Activated CD4-positive, alpha-beta memory T cell treated with anti-CD3 and anti-CD28 coated beads, Interleukin-2, amount 10 ng/mL, durations not matched to agents 7 days and 5 days (primary cell): ENCODE measurements around the gene CNTNAP2. TPM values are rescaled to one million over a fixed set of nuclear protein-coding genes. Genes with fewer than 3 reads are reported as not detected.

Experiments used
- CTCF ChIA-PET: fragments of 350-600 bp; sonication (Branson Sonifier 250); formaldehyde crosslinking; loops from one replicate; lab custom pipeline; 2021; ENCODE audit warnings: antibody characterized with exemption, inconsistent platforms; lab: Charles Lee
- POLR2A ChIA-PET: fragments of 350-600 bp; sonication (Branson Sonifier 250); formaldehyde crosslinking; loops from one replicate; lab custom pipeline; 2021; ENCODE audit warnings: antibody characterized with exemption; lab: Charles Lee
- DNase-seq: peaks from one replicate; pipeline ENCODE4 v3.0.0-alpha.2; 2020
- H3K27ac Mint-ChIP-seq: one replicate; pipeline ENCODE4 v1.8.0; 2021; ENCODE audit warnings: mild to moderate bottlenecking, mixed read lengths
- H3K27me3 Mint-ChIP-seq: one replicate; pipeline ENCODE4 v1.8.0; 2021; ENCODE audit warnings: mixed read lengths
- H3K36me3 Mint-ChIP-seq: one replicate; pipeline ENCODE4 v1.8.0; 2021; ENCODE audit warnings: low read depth, mixed read lengths
- H3K4me1 Mint-ChIP-seq: one replicate; pipeline ENCODE4 v1.8.0; 2021; ENCODE audit warnings: mixed read lengths
- H3K4me3 Mint-ChIP-seq: one replicate; pipeline ENCODE4 v1.8.0; 2021; ENCODE audit warnings: mild to moderate bottlenecking, mixed read lengths
- H3K9me3 Mint-ChIP-seq: one replicate; pipeline ENCODE4 v1.8.0; 2021; ENCODE audit warnings: mixed read lengths
- total RNA-seq, 2 experiments: library from RNA; stranded (reverse); gene quantifications; one replicate each; pipeline ENCODE4 v1.2.3, GENCODE V29; 2021

CNTNAP2 gene
- total RNA-seq, 2 experiments from 2014 or later: not detected

- Mint-ChIP-seq H3K27ac (no peak overlapping the region), H3K9me3 (no peaks in the 10 kb centered on the region), H3K27me3 (no peaks in the 10 kb centered on the region), H3K4me1 (no peaks in the 10 kb centered on the region), H3K36me3 (no peaks in the 10 kb centered on the region), H3K4me3 (no peak overlapping the region)
- DNase-seq: no peak
- CTCF ChIA-PET: interaction anchor here (1.5 kb wide), 1 partner anchor 37 kb away, joined by 3 read pairs; no protein-coding TSS in a partner anchor
- POLR2A ChIA-PET: no interaction called here
Observed at GRCh38 chr7:147912946-147913638, 1796.5 kb downstream of the CNTNAP2 start.

GRCh38 chr7:147915781-147916180 lies 1799.2 kb downstream of the CNTNAP2 start:
- no peak overlapping the region for H3K4me3 Mint-ChIP-seq
- no peaks in the 10 kb centered on the region for H3K36me3 Mint-ChIP-seq
- DNase-seq: no peak
- H3K9me3 Mint-ChIP-seq: no peaks in the 10 kb centered on the region
- CTCF ChIA-PET: no interaction called here
- H3K27ac Mint-ChIP-seq: no peak overlapping the region
- no peaks in the 10 kb centered on the region for H3K27me3 Mint-ChIP-seq
- H3K4me1 Mint-ChIP-seq: no peaks in the 10 kb centered on the region
- POLR2A ChIA-PET: no interaction called here

DNA sequence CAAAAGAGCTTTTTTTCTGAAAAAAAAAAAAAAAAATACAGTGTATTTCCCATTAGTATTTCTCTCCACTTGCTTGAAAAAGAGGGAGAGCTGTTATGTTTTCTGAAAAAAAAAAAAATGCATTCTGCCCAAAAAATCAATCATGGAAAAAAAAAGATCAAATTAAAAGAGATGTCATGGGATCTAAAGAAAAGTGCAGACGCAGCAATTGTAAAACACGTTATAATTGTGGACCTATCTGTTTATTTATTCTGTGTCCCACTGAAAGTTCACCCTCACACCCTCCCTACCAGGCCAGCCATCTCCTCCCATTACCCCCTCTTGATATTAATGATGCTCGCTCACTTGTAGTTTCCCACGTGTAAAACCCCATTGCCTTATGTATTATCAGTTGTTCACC lies 1800.0 kb downstream of the CNTNAP2 start:
- DNase-seq: no peak
- POLR2A ChIA-PET: no interaction called here
- Mint-ChIP-seq H3K4me1 (no peaks in the 10 kb centered on the region), H3K4me3 (no peak overlapping the region), H3K36me3 (no peaks in the 10 kb centered on the region), H3K27me3 (no peaks in the 10 kb centered on the region), H3K9me3 (no peaks in the 10 kb centered on the region), H3K27ac (no peak overlapping the region)
- CTCF ChIA-PET: no interaction called here

DNA sequence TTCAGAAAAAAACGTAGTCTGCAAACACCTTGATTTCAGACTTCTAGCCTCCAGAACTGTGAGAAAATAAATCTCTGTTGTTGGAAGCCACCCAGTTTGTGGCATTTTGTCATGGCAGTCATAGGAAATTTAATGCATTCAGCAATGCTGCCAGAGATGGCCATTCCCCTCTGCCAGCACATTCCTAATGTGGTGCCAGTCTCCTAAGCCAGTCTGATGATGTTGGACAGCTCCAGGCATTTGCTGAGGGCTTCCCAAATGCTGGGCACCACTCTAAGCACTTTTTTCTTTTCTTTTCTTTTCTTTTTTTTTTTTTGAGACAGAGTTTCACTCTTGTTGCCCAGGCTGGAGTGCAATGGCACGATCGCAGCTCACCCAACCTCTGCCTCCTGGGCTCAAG lies 1807.2 kb downstream of the CNTNAP2 start:
- DNase-seq: no peak
- Mint-ChIP-seq H3K36me3 (no peaks in the 10 kb centered on the region), H3K9me3 (peaks cover 6% of the 10 kb centered on the region), H3K4me3 (no peak overlapping the region), H3K4me1 (no peaks in the 10 kb centered on the region), H3K27ac (no peak overlapping the region), H3K27me3 (no peaks in the 10 kb centered on the region)
- CTCF ChIA-PET: interaction anchor here (0.6 kb wide), 1 partner anchor 587 kb away, joined by 4 read pairs; no protein-coding TSS in a partner anchor
- POLR2A ChIA-PET: no interaction called here

- H3K9me3 Mint-ChIP-seq: peaks cover 6% of the 10 kb centered on the region
- H3K27me3 Mint-ChIP-seq: no peaks in the 10 kb centered on the region
- H3K4me1 Mint-ChIP-seq: no peaks in the 10 kb centered on the region
- CTCF ChIA-PET: no interaction called here
- POLR2A ChIA-PET: no interaction called here
- no peak overlapping the region for H3K27ac Mint-ChIP-seq
- DNase-seq: no peak
- H3K4me3 Mint-ChIP-seq: no peak overlapping the region
- no peaks in the 10 kb centered on the region for H3K36me3 Mint-ChIP-seq
Observed at GRCh38 chr7:147937428-147937827, 1820.8 kb downstream of the CNTNAP2 start.

GRCh38 chr7:147941381-147941780 lies 1824.8 kb downstream of the CNTNAP2 start:
- no peaks in the 10 kb centered on the region for H3K4me1 Mint-ChIP-seq
- H3K27me3 Mint-ChIP-seq: no peaks in the 10 kb centered on the region
- H3K4me3 Mint-ChIP-seq: no peak overlapping the region
- H3K36me3 Mint-ChIP-seq: no peaks in the 10 kb centered on the region
- no peak for DNase-seq
- ChIA-PET POLR2A (no interaction called here), CTCF (no interaction called here)
- H3K27ac Mint-ChIP-seq: no peak overlapping the region
- peaks cover 6% of the 10 kb centered on the region for H3K9me3 Mint-ChIP-seq

DNA sequence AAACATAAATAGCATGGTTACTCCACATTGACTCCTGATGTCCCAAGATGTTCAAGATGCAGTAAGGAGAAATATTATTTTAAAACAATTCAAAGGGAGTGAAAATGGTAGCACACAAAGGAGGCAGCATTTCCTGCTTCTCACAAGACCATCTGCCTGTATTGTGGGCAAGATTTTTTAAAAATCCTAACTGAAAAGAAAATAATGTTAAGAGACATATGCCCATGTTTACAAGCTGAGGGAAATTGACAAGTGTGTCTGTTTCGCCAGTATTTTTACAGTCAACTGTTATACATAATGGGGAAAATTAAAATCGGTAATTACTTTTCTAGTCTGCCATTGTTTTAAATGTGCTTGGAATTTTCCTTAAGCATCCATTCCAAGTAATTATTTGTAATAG lies 1827.7 kb downstream of the CNTNAP2 start:
- DNase-seq: no peak
- POLR2A ChIA-PET: no interaction called here
- CTCF ChIA-PET: no interaction called here
- Mint-ChIP-seq H3K9me3 (peaks cover 9% of the 10 kb centered on the region), H3K27ac (no peak overlapping the region), H3K27me3 (no peaks in the 10 kb centered on the region), H3K36me3 (no peaks in the 10 kb centered on the region), H3K4me1 (no peaks in the 10 kb centered on the region), H3K4me3 (no peak overlapping the region)

DNA sequence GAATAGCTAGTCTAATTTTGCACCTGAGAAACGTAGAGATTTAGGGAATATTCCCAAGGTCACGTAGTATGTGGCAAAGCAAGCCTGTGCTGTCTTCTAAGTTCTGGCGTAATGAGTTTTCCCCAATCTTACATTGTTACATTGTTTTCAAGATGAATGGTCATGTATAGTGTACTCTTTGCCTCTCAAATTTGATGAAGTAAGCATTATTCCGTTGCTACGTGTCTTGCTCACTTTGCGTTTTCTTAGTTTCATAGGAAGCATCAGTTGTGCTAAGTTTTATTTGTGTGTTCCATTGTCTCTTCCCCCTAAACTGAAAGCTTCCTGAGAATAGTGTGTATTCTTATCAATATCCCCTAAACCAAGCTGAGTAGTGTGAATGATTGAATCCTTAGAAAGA lies 1836.3 kb downstream of the CNTNAP2 start:
- ChIA-PET CTCF (no interaction called here), POLR2A (no interaction called here)
- no peak for DNase-seq
- Mint-ChIP-seq H3K27ac (no peak overlapping the region), H3K36me3 (no peaks in the 10 kb centered on the region), H3K27me3 (no peaks in the 10 kb centered on the region), H3K9me3 (no peaks in the 10 kb centered on the region), H3K4me1 (no peaks in the 10 kb centered on the region), H3K4me3 (no peak overlapping the region)

- H3K4me3 Mint-ChIP-seq: no peak overlapping the region
- POLR2A ChIA-PET: no interaction called here
- CTCF ChIA-PET: interaction anchor here (0.6 kb wide), 1 partner anchor 18 kb away, joined by 4 read pairs; no protein-coding TSS in a partner anchor
Observed at GRCh38 chr7:147968046-147968610, 1851.5 kb downstream of the CNTNAP2 start.

DNA sequence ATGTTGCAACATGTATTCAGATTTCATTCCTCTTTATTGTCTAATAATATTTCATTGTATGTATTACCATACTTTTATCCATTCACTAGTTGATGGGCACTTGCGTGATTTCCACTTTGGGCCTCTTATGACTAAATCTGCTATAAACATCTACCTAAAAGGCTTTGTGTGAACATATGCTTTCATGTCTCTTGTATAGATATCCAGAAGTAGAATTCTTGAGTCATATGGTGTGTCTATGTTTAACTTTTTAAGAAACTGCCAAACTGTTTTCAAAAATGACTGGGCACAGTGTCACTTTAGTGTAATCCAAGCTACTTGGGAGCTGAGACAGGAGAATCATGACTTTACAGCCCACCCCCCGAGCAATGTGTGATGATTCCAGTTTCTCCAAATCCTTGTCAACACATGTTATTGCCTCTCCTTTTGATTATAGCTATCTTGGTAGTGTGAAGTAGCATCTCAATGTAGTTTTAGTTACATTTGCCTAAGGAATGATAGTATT lies 1855.1 kb downstream of the CNTNAP2 start:
- H3K9me3 Mint-ChIP-seq: no peaks in the 10 kb centered on the region
- no peaks in the 10 kb centered on the region for H3K27me3 Mint-ChIP-seq
- POLR2A ChIA-PET: no interaction called here
- no peaks in the 10 kb centered on the region for H3K36me3 Mint-ChIP-seq
- no peaks in the 10 kb centered on the region for H3K4me1 Mint-ChIP-seq
- no peak overlapping the region for H3K4me3 Mint-ChIP-seq
- H3K27ac Mint-ChIP-seq: no peak overlapping the region
- no peak for DNase-seq
- CTCF ChIA-PET: no interaction called here

More at GRCh38 chr7:147968046-147968610, 1851.5 kb downstream of the CNTNAP2 start:
- no peak for DNase-seq
- Mint-ChIP-seq H3K27ac (no peak overlapping the region), H3K27me3 (no peaks in the 10 kb centered on the region), H3K36me3 (no peaks in the 10 kb centered on the region), H3K4me1 (no peaks in the 10 kb centered on the region), H3K9me3 (no peaks in the 10 kb centered on the region)

GRCh38 chr7:147978201-147978600 lies 1861.6 kb downstream of the CNTNAP2 start:
- Mint-ChIP-seq H3K9me3 (no peaks in the 10 kb centered on the region), H3K36me3 (no peaks in the 10 kb centered on the region), H3K27ac (no peak overlapping the region), H3K27me3 (no peaks in the 10 kb centered on the region), H3K4me1 (no peaks in the 10 kb centered on the region), H3K4me3 (no peak overlapping the region)
- POLR2A ChIA-PET: no interaction called here
- CTCF ChIA-PET: no interaction called here
- no peak for DNase-seq

DNA sequence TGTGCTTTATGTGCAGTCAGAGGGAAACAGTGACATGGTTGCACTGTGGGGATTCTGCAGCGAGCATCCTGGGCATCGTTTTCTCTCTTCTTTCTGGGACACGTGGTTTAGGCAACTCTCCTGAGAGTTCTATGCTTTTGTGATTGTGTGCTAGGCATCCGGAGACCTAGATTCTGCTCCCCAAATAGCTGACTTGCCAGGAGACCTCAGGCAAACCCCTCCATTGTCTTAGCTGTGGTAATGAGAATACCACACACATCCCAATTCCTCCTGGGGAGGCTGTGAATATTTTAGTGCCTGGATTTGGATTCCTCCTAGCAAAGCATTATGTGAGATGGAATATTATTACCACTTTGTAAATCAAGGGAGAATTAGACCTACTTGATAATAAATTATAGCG lies 1862.0 kb downstream of the CNTNAP2 start:
- Mint-ChIP-seq H3K27ac (no peak overlapping the region), H3K4me1 (no peaks in the 10 kb centered on the region), H3K36me3 (no peaks in the 10 kb centered on the region), H3K9me3 (no peaks in the 10 kb centered on the region), H3K4me3 (no peak overlapping the region), H3K27me3 (no peaks in the 10 kb centered on the region)
- ChIA-PET CTCF (no interaction called here), POLR2A (no interaction called here)
- no peak for DNase-seq

DNA sequence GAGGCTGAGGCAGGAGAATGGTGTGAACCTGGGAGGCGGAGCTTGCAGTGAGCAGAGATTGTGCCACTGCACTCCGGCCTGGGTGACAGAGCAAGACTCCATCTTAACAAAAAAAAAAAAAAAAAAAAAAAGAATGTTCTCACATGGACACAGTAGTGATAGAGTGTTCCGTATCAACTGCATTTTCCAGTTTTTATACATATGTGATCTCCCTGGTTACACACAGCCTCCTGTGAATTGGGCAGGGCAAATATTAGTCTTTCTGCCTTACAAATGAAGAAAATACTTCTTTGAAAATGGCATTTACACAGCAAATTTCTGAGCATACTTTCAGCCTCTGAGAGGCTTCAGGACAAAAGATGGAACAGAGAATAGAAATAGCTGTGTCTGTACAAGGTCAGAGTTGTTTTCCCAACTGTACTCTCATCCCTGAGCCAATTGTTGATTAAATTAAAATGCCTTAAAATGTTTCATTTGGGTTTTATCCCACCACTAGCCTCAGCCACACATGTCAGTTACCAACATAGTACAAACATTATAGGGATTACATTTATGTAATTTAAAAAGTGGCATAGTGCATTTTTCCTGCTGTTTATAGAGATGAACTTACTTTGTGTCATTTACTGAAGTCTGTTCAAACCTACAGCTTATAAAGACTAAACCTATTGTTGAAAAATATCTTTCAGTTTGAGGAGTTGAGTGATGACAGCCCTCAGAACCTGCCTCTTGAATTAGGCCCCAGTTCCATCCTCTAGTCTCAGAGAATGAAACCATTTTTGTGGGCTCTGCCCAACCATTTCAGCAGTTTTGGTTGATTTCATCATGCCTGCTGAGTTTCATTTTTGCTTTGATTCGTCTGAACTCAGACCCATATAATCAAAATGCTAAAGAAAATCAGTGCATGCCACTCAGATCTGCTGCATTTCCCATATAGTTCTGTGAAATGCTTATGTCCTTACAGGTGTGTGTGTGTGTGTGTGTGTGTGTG lies 1864.5 kb downstream of the CNTNAP2 start:
- Mint-ChIP-seq H3K36me3 (no peaks in the 10 kb centered on the region), H3K9me3 (no peaks in the 10 kb centered on the region), H3K4me1 (no peaks in the 10 kb centered on the region), H3K4me3 (no peak overlapping the region), H3K27ac (no peak overlapping the region), H3K27me3 (no peaks in the 10 kb centered on the region)
- ChIA-PET POLR2A (no interaction called here), CTCF (no interaction called here)
- no peak for DNase-seq
